BE2C (cell line): ENCODE measurements around the gene SUPT3H.

Experiments used
- DNase-seq: peaks from one replicate; pipeline ENCODE4 v3.0.0-alpha.2; 2020
- H3K27me3 ChIP-seq: fragments of 250-450 bp; sonication (Bioruptor Pico); 2 replicates; pipeline ENCODE4 v1.5.1; 2020; ENCODE audit warnings: mild to moderate bottlenecking
- H3K36me3 ChIP-seq: fragments of 250-450 bp; sonication (Bioruptor Pico); 2 replicates; pipeline ENCODE4 v1.5.1; 2020; ENCODE audit warnings: mild to moderate bottlenecking
- H3K4me1 ChIP-seq: fragments of 250-450 bp; sonication (Bioruptor Pico); 2 replicates; pipeline ENCODE4 v1.5.1; 2020
- H3K4me3 ChIP-seq: 2 replicates; pipeline ENCODE4 v1.5.1; 2011; ENCODE audit warnings: low read depth, low read length
- H3K9me3 ChIP-seq: fragments of 250-450 bp; sonication (Bioruptor Pico); 2 replicates; pipeline ENCODE4 v1.5.1; 2020
- TF ChIP-seq, protein P1 (sequence below): IDR thresholded peaks from 2 replicates; pipeline ENCODE4 v1.5.1; 2012; ENCODE audit warnings: mild to moderate bottlenecking, low read depth, low read length

SUPT3H gene

DNA sequence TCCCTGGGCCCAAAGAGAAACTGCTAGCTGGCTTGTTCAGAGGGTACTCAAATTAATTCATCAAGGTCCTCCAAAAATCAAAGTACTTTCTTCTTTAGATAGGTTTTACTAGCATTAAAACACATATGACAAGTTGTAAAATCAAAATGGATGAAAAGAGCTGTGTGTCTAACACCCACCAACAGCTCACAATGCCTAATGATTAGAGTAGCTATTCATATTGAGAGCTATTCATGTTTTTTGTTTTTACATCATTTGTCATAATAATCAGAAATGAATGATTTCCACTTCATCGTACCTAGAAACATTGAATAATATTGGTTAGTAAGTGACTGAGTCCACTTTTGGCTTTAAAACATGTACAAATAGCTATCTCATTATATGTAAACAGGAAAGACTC, 339.5 kb downstream of the SUPT3H start:
- Histone ChIP-seq H3K9me3 (no peaks in the 10 kb centered on the region), H3K4me1 (no peaks in the 10 kb centered on the region), H3K27me3 (no peaks in the 10 kb centered on the region), H3K36me3 (no peaks in the 10 kb centered on the region), H3K4me3 (no peak overlapping the region)
- no peak for DNase-seq
- TF ChIP-seq, protein P1, sequence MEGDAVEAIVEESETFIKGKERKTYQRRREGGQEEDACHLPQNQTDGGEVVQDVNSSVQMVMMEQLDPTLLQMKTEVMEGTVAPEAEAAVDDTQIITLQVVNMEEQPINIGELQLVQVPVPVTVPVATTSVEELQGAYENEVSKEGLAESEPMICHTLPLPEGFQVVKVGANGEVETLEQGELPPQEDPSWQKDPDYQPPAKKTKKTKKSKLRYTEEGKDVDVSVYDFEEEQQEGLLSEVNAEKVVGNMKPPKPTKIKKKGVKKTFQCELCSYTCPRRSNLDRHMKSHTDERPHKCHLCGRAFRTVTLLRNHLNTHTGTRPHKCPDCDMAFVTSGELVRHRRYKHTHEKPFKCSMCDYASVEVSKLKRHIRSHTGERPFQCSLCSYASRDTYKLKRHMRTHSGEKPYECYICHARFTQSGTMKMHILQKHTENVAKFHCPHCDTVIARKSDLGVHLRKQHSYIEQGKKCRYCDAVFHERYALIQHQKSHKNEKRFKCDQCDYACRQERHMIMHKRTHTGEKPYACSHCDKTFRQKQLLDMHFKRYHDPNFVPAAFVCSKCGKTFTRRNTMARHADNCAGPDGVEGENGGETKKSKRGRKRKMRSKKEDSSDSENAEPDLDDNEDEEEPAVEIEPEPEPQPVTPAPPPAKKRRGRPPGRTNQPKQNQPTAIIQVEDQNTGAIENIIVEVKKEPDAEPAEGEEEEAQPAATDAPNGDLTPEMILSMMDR, result no peak

- no peaks in the 10 kb centered on the region for H3K4me1 ChIP-seq
- DNase-seq, result no peak
- H3K36me3 ChIP-seq, result no peaks in the 10 kb centered on the region
- no peak overlapping the region for H3K4me3 ChIP-seq
- H3K27me3 ChIP-seq, result no peaks in the 10 kb centered on the region
- no peaks in the 10 kb centered on the region for H3K9me3 ChIP-seq
- TF ChIP-seq, protein P1, result no peak
These were observed 341.6 kb downstream of the SUPT3H start for GRCh38 chr6:45036103-45036502.

- H3K4me3 ChIP-seq, result no peak overlapping the region
- no peaks in the 10 kb centered on the region for H3K27me3 ChIP-seq
- TF ChIP-seq, protein P1, result no peak
- no peak for DNase-seq
- no peaks in the 10 kb centered on the region for H3K4me1 ChIP-seq
- H3K9me3 ChIP-seq, result no peaks in the 10 kb centered on the region
- H3K36me3 ChIP-seq, result no peaks in the 10 kb centered on the region
These were observed 345.3 kb downstream of the SUPT3H start for GRCh38 chr6:45032426-45032825.

DNA sequence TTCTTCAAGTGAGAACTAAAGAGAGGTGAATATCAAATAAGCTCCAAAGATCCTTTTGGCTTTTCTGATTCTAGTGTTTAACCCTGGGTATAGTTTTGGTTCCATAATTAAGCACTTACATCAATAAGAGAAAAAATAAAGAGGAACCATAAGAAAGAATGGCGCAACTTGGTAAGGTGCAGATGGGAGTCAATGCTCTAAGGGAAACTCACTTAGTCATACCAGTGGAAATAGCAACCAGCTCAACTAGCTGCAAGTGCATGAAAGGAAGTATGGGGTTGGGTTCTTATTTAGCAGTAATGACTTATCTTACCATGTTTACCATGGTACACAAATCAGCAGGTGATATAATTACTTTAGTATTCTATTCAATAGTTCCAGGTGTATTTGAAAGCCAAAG, 346.1 kb downstream of the SUPT3H start:
- H3K4me1 ChIP-seq, result no peaks in the 10 kb centered on the region
- TF ChIP-seq, protein P1, result no peak
- no peak overlapping the region for H3K4me3 ChIP-seq
- no peak for DNase-seq
- no peaks in the 10 kb centered on the region for H3K36me3 ChIP-seq
- H3K27me3 ChIP-seq, result no peaks in the 10 kb centered on the region
- H3K9me3 ChIP-seq, result no peaks in the 10 kb centered on the region

DNA sequence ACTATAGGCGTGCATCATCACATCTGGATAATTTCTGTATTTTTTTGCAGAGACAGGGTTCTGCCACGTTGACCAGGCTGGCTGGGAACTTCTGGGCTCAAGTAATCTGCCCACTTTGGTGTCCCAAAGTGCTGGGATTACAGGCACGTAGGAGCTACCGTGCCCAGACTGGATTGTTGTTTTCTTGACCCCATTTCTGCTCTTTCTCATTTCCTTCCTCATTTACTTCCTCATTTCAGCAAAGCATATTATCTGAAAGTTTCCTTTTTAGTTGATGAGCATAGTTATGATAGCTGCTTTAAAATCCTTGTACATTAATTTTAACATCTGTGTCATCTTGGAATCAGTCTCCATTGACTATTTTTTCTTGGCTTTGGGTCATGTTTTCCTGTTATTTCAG, 350.6 kb downstream of the SUPT3H start:
- Histone ChIP-seq H3K27me3 (no peaks in the 10 kb centered on the region), H3K36me3 (no peaks in the 10 kb centered on the region), H3K4me1 (no peaks in the 10 kb centered on the region), H3K9me3 (no peaks in the 10 kb centered on the region), H3K4me3 (no peak overlapping the region)
- TF ChIP-seq, protein P1, result no peak
- no peak for DNase-seq

DNA sequence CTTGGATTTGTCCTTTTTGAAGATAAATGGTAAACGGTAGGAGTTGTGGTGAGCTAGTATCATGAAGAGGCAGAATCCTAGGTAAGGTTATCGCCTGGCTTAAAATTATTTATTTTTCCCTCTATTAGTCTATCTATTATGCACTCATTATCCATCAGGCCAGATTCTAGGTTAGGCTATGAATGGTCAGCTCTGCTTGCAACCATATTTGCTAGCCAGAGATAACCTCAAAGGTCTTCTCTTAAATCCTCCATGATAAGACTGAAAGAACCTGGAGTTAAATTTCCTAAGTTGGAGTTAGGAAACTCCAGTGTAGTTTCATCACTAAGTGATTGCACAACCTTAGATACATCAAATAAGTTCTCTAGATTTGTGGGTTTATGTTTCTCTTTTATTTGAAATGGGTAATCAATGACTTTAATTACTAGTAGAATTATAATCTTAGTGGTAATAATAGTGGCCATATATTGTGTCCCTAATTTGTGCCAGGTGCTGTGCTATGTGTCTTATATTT, 351.7 kb downstream of the SUPT3H start:
- Histone ChIP-seq H3K4me3 (no peak overlapping the region), H3K36me3 (no peaks in the 10 kb centered on the region), H3K27me3 (no peaks in the 10 kb centered on the region), H3K4me1 (no peaks in the 10 kb centered on the region), H3K9me3 (no peaks in the 10 kb centered on the region)
- no peak for DNase-seq
- TF ChIP-seq, protein P1, result no peak
